ENCODE results near the gene ZNF479. TPM values are rescaled to one million over a fixed set of nuclear protein-coding genes. Genes with fewer than 3 reads are reported as not detected.

The ZNF479 gene
- total RNA-seq (2014; rRNA removed; shearing (Covaris generic)) = not detected in 2 replicates

GRCh38 chr7:57132336-57132735 lies at the start of gene ZNF479:
Gene ZNF479, minus strand, starts transcription at chr7:57132436. Its CDS starts 112 bp downstream, at chr7:57132324.

